Osteoblast (primary cell): ENCODE measurements around the gene AOAH. TPM values are rescaled to one million over a fixed set of nuclear protein-coding genes. Genes with fewer than 3 reads are reported as not detected.

Experiments
- DNase-seq: peaks from one replicate; pipeline ENCODE4 v3.0.0; 2011; ENCODE audit warnings: low spot score, mixed read lengths; ENCODE audit not compliant: insufficient read length; ENCODE audit errors: missing footprints
- H2AFZ ChIP-seq: 2 replicates; pipeline ENCODE4 v1.6.0; 2011; ENCODE audit warnings: mild to moderate bottlenecking, low read length
- H3K27ac ChIP-seq: 2 replicates; pipeline ENCODE4 v1.5.1; 2011; ENCODE audit warnings: mild to moderate bottlenecking, low read depth, low read length, moderate library complexity
- H3K27me3 ChIP-seq: 2 replicates; pipeline ENCODE4 v1.6.0; 2012; ENCODE audit warnings: mild to moderate bottlenecking, control low read depth, inconsistent platforms, low read length, moderate library complexity; ENCODE audit not compliant: insufficient read depth
- H3K36me3 ChIP-seq: 2 replicates; pipeline ENCODE4 v1.5.1; 2011; ENCODE audit warnings: mild to moderate bottlenecking, low read length, control low read depth, moderate library complexity; ENCODE audit not compliant: insufficient read depth
- H3K4me1 ChIP-seq: 2 replicates; pipeline ENCODE4 v1.5.1; 2011; ENCODE audit warnings: mild to moderate bottlenecking, low read length, control low read depth, moderate library complexity; ENCODE audit not compliant: insufficient read depth
- H3K4me2 ChIP-seq: 2 replicates; pipeline ENCODE4 v1.6.0; 2011; ENCODE audit warnings: mild to moderate bottlenecking, low read length; ENCODE audit not compliant: insufficient read depth
- H3K4me3 ChIP-seq: fragments of 200-600 bp; sonication (generic); 3 replicates; pipeline ENCODE4 v1.5.1; 2012; ENCODE audit warnings: mild to moderate bottlenecking, low read length, inconsistent platforms; ENCODE audit not compliant: insufficient read depth
- H3K79me2 ChIP-seq: 2 replicates; pipeline ENCODE4 v1.6.0; 2012; ENCODE audit warnings: mild to moderate bottlenecking, low read length, control low read depth, inconsistent platforms; ENCODE audit not compliant: insufficient read depth
- H3K9me3 ChIP-seq: 2 replicates; pipeline ENCODE4 v1.5.1; 2011; ENCODE audit warnings: low read depth, low read length, control low read depth
- H4K20me1 ChIP-seq: 2 replicates; pipeline ENCODE4 v1.6.0; 2012; ENCODE audit warnings: mild to moderate bottlenecking, low read length, control low read depth; ENCODE audit not compliant: insufficient read depth
- total RNA-seq: library from RNA; depleted of rRNA; stranded (reverse); fragments of >200 nt; gene quantifications from 2 replicates; pipeline ENCODE4 v1.2.3, GENCODE V29; 2012
- TF ChIP-seq, protein P1 (sequence below): IDR thresholded peaks from 2 replicates; pipeline ENCODE4 v1.5.1; 2011; ENCODE audit warnings: mild to moderate bottlenecking, low read depth, low read length, moderate library complexity; ENCODE audit errors: extremely low read depth

Gene AOAH
- total RNA-seq, 1 donor = under 0.01 TPM

DNA sequence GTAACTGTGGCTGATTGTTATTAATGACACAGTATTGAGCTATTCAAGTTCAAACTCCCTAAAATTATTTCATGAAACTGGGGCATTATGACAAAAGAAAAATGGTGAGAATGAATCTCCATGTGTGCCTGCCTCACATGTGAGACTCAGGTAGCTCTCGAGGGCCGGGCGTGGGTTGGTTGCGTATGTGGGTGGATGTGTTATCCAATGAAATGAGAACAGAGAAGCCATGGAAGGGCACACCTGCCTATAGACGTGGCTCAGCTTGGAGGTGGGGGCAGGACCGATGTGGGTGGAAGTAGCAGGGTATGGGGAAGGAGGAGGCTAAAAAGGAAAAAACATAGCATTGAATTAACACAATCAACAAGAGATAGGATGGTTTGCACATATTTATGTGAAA is 96.5 kb downstream of the AOAH start:
- Histone ChIP-seq H2AFZ (no peak overlapping the region), H3K36me3 (no peaks in the 10 kb centered on the region), H3K4me2 (no peak overlapping the region), H3K27ac (no peak overlapping the region), H3K4me1 (no peaks in the 10 kb centered on the region), H3K79me2 (no peaks in the 10 kb centered on the region), H4K20me1 (no peaks in the 10 kb centered on the region), H3K27me3 (peaks cover 14% of the 10 kb centered on the region), H3K9me3 (no peaks in the 10 kb centered on the region), H3K4me3 (no peak overlapping the region)
- DNase-seq = no peak
- TF ChIP-seq, protein P1, sequence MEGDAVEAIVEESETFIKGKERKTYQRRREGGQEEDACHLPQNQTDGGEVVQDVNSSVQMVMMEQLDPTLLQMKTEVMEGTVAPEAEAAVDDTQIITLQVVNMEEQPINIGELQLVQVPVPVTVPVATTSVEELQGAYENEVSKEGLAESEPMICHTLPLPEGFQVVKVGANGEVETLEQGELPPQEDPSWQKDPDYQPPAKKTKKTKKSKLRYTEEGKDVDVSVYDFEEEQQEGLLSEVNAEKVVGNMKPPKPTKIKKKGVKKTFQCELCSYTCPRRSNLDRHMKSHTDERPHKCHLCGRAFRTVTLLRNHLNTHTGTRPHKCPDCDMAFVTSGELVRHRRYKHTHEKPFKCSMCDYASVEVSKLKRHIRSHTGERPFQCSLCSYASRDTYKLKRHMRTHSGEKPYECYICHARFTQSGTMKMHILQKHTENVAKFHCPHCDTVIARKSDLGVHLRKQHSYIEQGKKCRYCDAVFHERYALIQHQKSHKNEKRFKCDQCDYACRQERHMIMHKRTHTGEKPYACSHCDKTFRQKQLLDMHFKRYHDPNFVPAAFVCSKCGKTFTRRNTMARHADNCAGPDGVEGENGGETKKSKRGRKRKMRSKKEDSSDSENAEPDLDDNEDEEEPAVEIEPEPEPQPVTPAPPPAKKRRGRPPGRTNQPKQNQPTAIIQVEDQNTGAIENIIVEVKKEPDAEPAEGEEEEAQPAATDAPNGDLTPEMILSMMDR = no peak

DNA sequence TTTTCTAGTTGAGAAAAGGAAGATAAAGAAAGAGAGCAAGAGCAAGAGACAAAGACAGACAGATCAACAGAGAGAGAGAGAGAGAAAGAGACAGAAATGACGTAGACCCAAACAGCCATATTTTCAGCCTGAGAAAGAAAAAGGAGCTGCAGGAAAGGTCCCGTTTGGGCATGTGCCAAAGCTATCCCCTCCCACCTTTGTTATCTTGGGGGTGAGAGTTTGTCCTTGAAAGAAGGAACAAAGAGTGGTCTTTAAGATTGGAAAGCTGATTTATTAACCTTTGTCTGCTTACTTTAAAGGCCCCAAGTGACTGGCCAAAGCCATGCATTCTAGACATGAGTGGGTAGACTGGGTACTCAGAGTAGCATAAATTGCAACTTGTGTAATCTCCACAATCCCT is 98.2 kb downstream of the AOAH start:
- H3K36me3 ChIP-seq = no peaks in the 10 kb centered on the region
- no peak for DNase-seq

DNA sequence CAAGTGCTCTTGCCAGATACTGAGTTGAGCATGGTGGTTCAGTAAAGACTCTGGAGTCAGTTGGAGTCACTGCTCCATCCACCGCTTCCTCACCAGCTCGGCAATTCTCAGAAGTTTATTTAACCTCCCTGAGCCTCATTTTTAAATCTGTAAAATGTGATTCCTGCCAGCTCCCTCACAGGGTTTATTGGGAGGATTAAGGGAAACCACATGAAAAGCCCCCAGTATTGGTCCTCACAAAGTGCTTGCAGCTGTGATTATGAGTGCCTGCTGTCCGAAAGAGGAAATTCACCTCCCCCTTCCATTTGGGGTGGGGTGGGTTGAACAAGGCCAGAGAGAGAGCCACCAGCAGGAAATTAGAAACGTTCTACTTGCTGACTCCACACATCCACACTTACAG is 99.0 kb downstream of the AOAH start:
- Histone ChIP-seq H3K4me1 (no peaks in the 10 kb centered on the region), H4K20me1 (no peaks in the 10 kb centered on the region), H3K36me3 (no peaks in the 10 kb centered on the region), H3K4me3 (no peak overlapping the region), H3K79me2 (no peaks in the 10 kb centered on the region), H2AFZ (no peak overlapping the region), H3K27me3 (peaks cover 8% of the 10 kb centered on the region), H3K9me3 (no peaks in the 10 kb centered on the region), H3K27ac (no peak overlapping the region), H3K4me2 (no peak overlapping the region)
- no peak for DNase-seq
- TF ChIP-seq, protein P1 = no peak

More for the DNA sequence above, 98.2 kb downstream of the AOAH start:
- no peak overlapping the region for H2AFZ ChIP-seq
- H4K20me1 ChIP-seq = no peaks in the 10 kb centered on the region
- no peaks in the 10 kb centered on the region for H3K9me3 ChIP-seq
- no peaks in the 10 kb centered on the region for H3K4me1 ChIP-seq
- H3K4me3 ChIP-seq = no peak overlapping the region
- TF ChIP-seq, protein P1 = no peak
- H3K27me3 ChIP-seq = peaks cover 8% of the 10 kb centered on the region
- no peak overlapping the region for H3K4me2 ChIP-seq
- H3K27ac ChIP-seq = no peak overlapping the region
- H3K79me2 ChIP-seq = no peaks in the 10 kb centered on the region

DNA sequence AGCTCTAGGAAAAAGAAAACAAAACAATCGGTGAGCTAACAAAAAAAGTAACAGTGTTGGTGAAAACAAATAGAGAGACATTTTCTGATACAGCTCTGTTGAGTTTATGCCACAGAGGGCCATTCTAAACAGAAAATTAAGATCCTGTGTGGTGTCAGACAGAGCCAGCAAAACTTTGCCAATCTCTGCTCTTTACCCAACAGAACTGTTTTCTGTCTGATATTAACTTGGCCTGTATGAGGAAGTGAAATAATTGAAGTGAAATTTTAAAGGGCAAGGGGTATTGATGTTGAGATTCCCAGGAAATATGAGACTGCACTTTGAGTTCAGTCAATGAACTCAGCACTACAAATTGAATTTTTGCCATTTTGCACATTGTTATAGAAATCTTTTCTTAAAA is 101.0 kb downstream of the AOAH start:
- Histone ChIP-seq H3K9me3 (no peaks in the 10 kb centered on the region), H3K27ac (no peak overlapping the region), H3K4me3 (no peak overlapping the region), H2AFZ (no peak overlapping the region), H4K20me1 (no peaks in the 10 kb centered on the region), H3K4me1 (no peaks in the 10 kb centered on the region), H3K79me2 (no peaks in the 10 kb centered on the region), H3K27me3 (peaks cover 4% of the 10 kb centered on the region), H3K36me3 (no peaks in the 10 kb centered on the region), H3K4me2 (no peak overlapping the region)
- TF ChIP-seq, protein P1 = no peak
- no peak for DNase-seq
